ENCODE results near the gene OR52H1. TPM values are rescaled to one million over a fixed set of nuclear protein-coding genes. Genes with fewer than 3 reads are reported as not detected.
"Not testable (repeated sequence)": the region's sequence is repeated elsewhere in the genome, so short reads cannot be mapped to it uniquely, and the experiment has no call there.

OR52H1 gene
- total RNA-seq, 4 donors from 2014 or later = 2.1 to 13.8 (median 2.1) TPM; not detected in 1

DNA sequence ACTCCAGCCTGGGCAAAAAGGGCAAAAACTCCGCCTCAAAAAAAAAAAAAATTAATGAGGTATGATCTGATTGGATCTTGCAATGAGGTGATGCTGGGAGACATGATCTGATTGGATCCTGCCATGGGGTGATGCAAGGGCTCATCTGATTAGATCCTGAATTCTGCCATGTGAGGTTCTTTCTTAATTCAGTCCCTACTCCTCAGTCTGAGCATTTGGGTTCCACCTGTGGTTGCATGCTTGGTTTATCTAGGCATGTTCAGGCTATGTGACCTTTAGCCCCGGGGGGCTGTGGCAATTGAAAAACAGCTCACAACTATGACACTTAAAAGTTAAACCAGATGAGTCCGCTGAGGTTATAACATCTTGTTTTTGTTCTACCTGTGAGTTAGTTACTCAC is 43.3 kb upstream of the OR52H1 start:
- TF ChIP-seq, protein P1, sequence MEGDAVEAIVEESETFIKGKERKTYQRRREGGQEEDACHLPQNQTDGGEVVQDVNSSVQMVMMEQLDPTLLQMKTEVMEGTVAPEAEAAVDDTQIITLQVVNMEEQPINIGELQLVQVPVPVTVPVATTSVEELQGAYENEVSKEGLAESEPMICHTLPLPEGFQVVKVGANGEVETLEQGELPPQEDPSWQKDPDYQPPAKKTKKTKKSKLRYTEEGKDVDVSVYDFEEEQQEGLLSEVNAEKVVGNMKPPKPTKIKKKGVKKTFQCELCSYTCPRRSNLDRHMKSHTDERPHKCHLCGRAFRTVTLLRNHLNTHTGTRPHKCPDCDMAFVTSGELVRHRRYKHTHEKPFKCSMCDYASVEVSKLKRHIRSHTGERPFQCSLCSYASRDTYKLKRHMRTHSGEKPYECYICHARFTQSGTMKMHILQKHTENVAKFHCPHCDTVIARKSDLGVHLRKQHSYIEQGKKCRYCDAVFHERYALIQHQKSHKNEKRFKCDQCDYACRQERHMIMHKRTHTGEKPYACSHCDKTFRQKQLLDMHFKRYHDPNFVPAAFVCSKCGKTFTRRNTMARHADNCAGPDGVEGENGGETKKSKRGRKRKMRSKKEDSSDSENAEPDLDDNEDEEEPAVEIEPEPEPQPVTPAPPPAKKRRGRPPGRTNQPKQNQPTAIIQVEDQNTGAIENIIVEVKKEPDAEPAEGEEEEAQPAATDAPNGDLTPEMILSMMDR (IDR thresholded peaks at IDR 0.05) = no peak
- TF ChIP-seq POLR2A (IDR thresholded peaks at IDR 0.05) = no peak
- intact Hi-C loops (cut with DNase I; ENCODE audit: low total_unique reads) = no loop called here

DNA sequence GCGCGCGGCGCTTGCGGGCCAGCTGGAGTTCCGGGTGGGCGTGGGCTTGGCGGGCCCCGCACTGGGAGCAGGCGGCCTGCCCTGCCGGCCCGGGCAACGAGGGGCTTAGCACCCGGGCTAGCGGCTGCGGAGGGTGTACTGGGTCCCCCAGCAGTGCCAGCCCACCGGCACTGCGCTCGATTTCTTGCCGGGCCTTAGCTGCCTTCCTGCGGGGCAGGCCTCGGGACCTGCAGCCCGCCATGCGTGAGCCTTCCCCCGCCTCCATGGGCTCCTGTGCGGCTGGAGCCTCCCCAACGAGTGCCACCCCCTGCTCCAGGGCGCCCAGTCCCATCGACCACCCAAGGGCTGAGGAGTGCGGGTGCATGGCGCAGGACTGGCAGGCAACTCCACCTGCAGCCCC is 41.6 kb upstream of the OR52H1 start:
- H3K4me1 ChIP-seq; H3K27me3 ChIP-seq; DNase-seq; H3K36me3 ChIP-seq; H3K27ac ChIP-seq; H3K4me3 ChIP-seq; intact Hi-C loops (cut with DNase I; ENCODE audit: low total_unique reads); H3K9me3 ChIP-seq: not testable (repeated sequence)

More for the DNA sequence above, 43.3 kb upstream of the OR52H1 start:
- H3K27me3 ChIP-seq = no peaks in the 10 kb centered on the region
- H3K9me3 ChIP-seq = no peaks in the 10 kb centered on the region
- H3K4me3 ChIP-seq = no peak overlapping the region
- H3K36me3 ChIP-seq = no peaks in the 10 kb centered on the region
- no peak overlapping the region for H3K27ac ChIP-seq
- no peaks in the 10 kb centered on the region for H3K4me1 ChIP-seq
- no peak for DNase-seq

DNA sequence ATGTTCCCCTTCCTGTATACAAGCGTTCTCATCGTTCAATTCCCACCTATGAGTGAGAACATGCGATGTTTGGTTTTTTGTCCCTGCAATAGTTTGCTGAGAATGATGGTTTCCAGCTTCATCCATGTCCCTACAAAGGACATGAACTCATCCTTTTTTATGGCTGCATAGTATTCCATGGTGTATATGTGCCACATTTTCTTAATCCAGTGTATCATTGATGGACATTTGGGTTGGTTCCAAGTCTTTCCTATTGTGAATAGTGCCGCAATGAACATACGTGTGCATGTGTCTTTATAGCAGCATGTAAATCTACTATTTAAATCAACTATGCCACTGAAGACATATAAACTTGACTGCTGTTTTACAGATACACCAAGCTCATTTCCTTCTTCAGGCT is 36.1 kb upstream of the OR52H1 start:
- H3K27me3 ChIP-seq; H3K9me3 ChIP-seq; H3K27ac ChIP-seq; intact Hi-C loops (cut with DNase I; ENCODE audit: low total_unique reads); DNase-seq; H3K4me3 ChIP-seq; H3K4me1 ChIP-seq; H3K36me3 ChIP-seq: not testable (repeated sequence)

DNA sequence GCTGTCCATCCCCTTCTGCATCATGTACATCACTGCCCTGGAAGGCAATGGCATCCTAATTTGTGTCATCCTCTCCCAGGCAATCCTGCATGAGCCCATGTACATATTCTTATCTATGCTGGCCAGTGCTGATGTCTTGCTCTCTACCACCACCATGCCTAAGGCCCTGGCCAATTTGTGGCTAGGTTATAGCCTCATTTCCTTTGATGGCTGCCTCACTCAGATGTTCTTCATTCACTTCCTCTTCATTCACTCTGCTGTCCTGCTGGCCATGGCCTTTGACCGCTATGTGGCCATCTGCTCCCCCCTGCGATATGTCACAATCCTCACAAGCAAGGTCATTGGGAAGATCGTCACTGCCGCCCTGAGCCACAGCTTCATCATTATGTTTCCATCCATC is 32.7 kb upstream of the OR52H1 start:
- no peaks in the 10 kb centered on the region for H3K9me3 ChIP-seq
- no peaks in the 10 kb centered on the region for H3K4me1 ChIP-seq
- H3K36me3 ChIP-seq = no peaks in the 10 kb centered on the region
- H3K27me3 ChIP-seq = no peaks in the 10 kb centered on the region
- no peak overlapping the region for H3K27ac ChIP-seq
- H3K4me3 ChIP-seq = no peak overlapping the region
- intact Hi-C loops (cut with DNase I; ENCODE audit: low total_unique reads) = no loop called here
- no peak for TF ChIP-seq POLR2A (IDR thresholded peaks at IDR 0.05)
- TF ChIP-seq, protein P1 (IDR thresholded peaks at IDR 0.05) = no peak
- no peak for DNase-seq

DNA sequence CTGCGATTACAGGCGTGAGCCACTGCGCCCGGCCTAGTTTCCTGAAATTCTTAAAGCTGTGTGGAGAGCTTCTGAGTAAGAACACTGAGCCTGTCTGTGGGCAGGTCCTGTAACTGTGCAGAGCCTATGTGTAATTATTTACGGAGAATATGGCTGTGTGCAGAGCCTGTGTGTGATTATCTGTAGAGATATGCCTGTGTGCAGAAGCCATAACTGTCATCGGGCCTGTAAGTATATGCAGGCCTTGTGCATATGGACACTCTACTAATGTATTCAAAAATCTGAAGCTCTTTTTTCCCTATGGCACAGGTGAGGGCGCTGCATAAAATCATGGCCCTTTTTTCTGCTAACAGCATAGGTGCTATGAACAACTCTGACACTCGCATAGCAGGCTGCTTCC is 32.2 kb upstream of the OR52H1 start, which contains the start of gene OR52B6:
Gene OR52B6, plus strand, starts transcription at position 301 of the 400 bp plus-strand sequence. Its CDS starts 0 bp downstream, at position 301.
- no peak for DNase-seq
- Histone ChIP-seq H3K9me3 (no peaks in the 10 kb centered on the region), H3K27me3 (no peaks in the 10 kb centered on the region), H3K4me1 (no peaks in the 10 kb centered on the region), H3K36me3 (no peaks in the 10 kb centered on the region), H3K27ac (no peak within 1 kb of the TSS), H3K4me3 (no peak within 1 kb of the TSS)
- TF ChIP-seq POLR2A (IDR thresholded peaks at IDR 0.05) = no peak
- intact Hi-C loops (cut with DNase I; ENCODE audit: low total_unique reads) = no loop called here

DNA sequence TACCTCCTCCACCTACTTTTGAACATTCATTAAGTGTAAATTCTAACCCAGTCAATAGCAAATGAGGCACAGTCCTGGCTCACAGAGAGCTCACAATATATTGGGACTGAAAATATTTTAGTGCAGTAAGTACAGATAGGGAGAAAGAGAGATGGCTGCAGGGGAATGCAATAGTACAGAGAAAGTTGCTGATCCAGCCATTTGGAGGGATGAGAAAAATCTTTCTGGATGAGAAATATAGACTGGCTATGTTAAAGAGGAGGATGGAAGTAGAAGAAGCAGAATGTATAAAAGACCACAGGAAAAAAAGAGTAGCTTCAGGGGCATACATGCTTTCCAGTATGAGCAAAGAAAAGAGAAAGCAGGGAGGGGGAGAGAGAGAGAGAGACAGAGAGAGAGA is 28.8 kb upstream of the OR52H1 start:
- intact Hi-C loops (cut with DNase I; ENCODE audit: low total_unique reads) = no loop called here
- TF ChIP-seq, protein P1 (IDR thresholded peaks at IDR 0.05) = no peak
- TF ChIP-seq POLR2A (IDR thresholded peaks at IDR 0.05) = no peak
- no peaks in the 10 kb centered on the region for H3K4me1 ChIP-seq
- DNase-seq = no peak
- H3K4me3 ChIP-seq = no peak overlapping the region
- H3K36me3 ChIP-seq = no peaks in the 10 kb centered on the region
- H3K27me3 ChIP-seq = no peaks in the 10 kb centered on the region
- H3K9me3 ChIP-seq = no peaks in the 10 kb centered on the region
- no peak overlapping the region for H3K27ac ChIP-seq

DNA sequence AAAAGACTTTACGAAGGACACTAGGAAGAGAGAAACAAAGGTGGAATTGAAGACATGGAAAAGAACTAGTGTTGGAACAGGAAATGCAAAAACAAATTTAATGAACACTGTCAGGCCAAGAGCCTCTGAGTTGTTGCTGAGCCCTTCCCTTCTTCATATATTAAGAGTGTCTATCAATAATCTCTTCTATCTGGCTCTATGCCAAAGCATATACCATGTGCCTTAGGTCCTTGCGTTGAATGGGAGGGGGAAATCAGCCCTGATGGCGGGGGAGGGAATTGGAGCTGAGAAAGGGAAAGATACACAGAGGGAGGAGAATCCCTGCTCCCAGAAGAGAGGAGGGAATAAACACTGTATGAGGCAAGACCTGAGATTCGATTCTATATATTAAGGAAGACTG is 26.8 kb upstream of the OR52H1 start:
- H3K27ac ChIP-seq = no peak overlapping the region
- no peaks in the 10 kb centered on the region for H3K4me1 ChIP-seq
- no peak overlapping the region for H3K4me3 ChIP-seq
- H3K27me3 ChIP-seq = no peaks in the 10 kb centered on the region
- no peaks in the 10 kb centered on the region for H3K9me3 ChIP-seq
- intact Hi-C loops (cut with DNase I; ENCODE audit: low total_unique reads) = no loop called here
- TF ChIP-seq, protein P1 (IDR thresholded peaks at IDR 0.05) = no peak
- TF ChIP-seq POLR2A (IDR thresholded peaks at IDR 0.05) = no peak
- H3K36me3 ChIP-seq = no peaks in the 10 kb centered on the region
- DNase-seq = no peak

Data from uterus (tissue), 4 donors.